Endothelial cell of umbilical vein (primary cell): Measurements from ENCODE around the gene HNRNPU. TPM values are rescaled to one million over a fixed set of nuclear protein-coding genes. Genes with fewer than 3 reads are reported as not detected.
A peak's percentile ranks its signal among the peaks of the same experiment; 100 is the strongest.

Experiments used
- BruUV-seq: library from RNA; stranded (reverse); fragments of 400-500 nt; replicated peaks from 2 replicates; lab custom pipeline; 2021; lab: Mats Ljungman, UMichigan
- CTCF ChIA-PET: fragments of 300-600, 350-600 bp; sonication (Branson Sonifier 250); formaldehyde crosslinking; loops from one replicate; lab custom pipeline; 2021; ENCODE audit warnings: antibody characterized with exemption, inconsistent platforms; lab: Charles Lee
- POLR2A ChIA-PET: fragments of 300-600, 350-600 bp; sonication (Branson Sonifier 250); formaldehyde crosslinking; loops from one replicate; lab custom pipeline; 2021; ENCODE audit warnings: antibody characterized with exemption, inconsistent platforms; lab: Charles Lee
- DNase-seq: peaks from one replicate; pipeline ENCODE4 v3.0.0-alpha.2; 2011; ENCODE audit warnings: low read depth, low spot score
- FAIRE-seq: peaks from 2 replicates; lab custom pipeline; 2011; peaks lifted over from hg19 to GRCh38; lab: Jason Lieb, UNC
- H2AFZ ChIP-seq: 2 replicates; pipeline ENCODE4 v1.6.0; 2012; ENCODE audit warnings: low read depth, low read length, control low read depth, inconsistent platforms
- H3K27ac ChIP-seq: 2 replicates; pipeline ENCODE4 v1.5.1; 2011; ENCODE audit warnings: low read depth, mild to moderate bottlenecking, control low read depth, low read length, moderate library complexity; ENCODE audit not compliant: insufficient read depth
- H3K27me3 ChIP-seq, 2 experiments: 2 replicates each; pipeline versions ENCODE4 v1.6.0 to v1.6.1; 2011; ENCODE audit warnings: low read length in 2 of 2, mixed read lengths in 1 of 2; ENCODE audit not compliant: control insufficient read depth in 2 of 2, insufficient read depth in 2 of 2
- H3K36me3 ChIP-seq, 2 experiments: 2 replicates in 1 of 2; 3 replicates in 1 of 2; pipeline ENCODE4 v1.5.1; 2011; ENCODE audit warnings: low read length in 2 of 2, mild to moderate bottlenecking in 1 of 2, moderate library complexity in 1 of 2; ENCODE audit not compliant: control insufficient read depth in 2 of 2, insufficient read depth in 2 of 2; ENCODE audit errors: extremely low read depth in 1 of 2
- H3K4me1 ChIP-seq: 3 replicates; pipeline ENCODE4 v1.5.1; 2011; ENCODE audit warnings: mild to moderate bottlenecking, low read length; ENCODE audit not compliant: control insufficient read depth, insufficient read depth; ENCODE audit errors: extremely low read depth
- H3K4me2 ChIP-seq: 2 replicates; pipeline ENCODE4 v1.6.1; 2011; ENCODE audit warnings: low read length, control low read depth, mixed read lengths; ENCODE audit not compliant: insufficient read depth
- H3K4me3 ChIP-seq, 3 experiments: fragments of 200-600 bp in 1 of 3; sonication (generic), shearing (Covaris generic) in 1 of 3; replicated peaks in 1 of 3; 2 replicates each; pipeline ENCODE4 v1.5.1; 2011 to 2016; ENCODE audit warnings: control low read depth in 3 of 3, low read length in 3 of 3, mild to moderate bottlenecking in 2 of 3, inconsistent platforms in 1 of 3, low read depth in 1 of 3, moderate library complexity in 1 of 3; ENCODE audit not compliant: insufficient read depth in 1 of 3
- H3K79me2 ChIP-seq: 2 replicates; pipeline ENCODE4 v1.6.0; 2012; ENCODE audit warnings: low read length, inconsistent platforms; ENCODE audit not compliant: control insufficient read depth, insufficient read depth
- H3K9ac ChIP-seq: replicated peaks from 2 replicates; pipeline ENCODE3; 2011; ENCODE audit warnings: low read length, control low read depth; ENCODE audit not compliant: insufficient read depth; ENCODE audit errors: extremely low read depth
- H3K9me1 ChIP-seq: replicated peaks from 3 replicates; pipeline ENCODE4 v1.6.0; 2011; ENCODE audit warnings: mild to moderate bottlenecking, low read length; ENCODE audit not compliant: control insufficient read depth, insufficient read depth; ENCODE audit errors: extremely low read depth
- H3K9me3 ChIP-seq: replicated peaks from 2 replicates; pipeline ENCODE4 v1.5.1; 2012; ENCODE audit warnings: low read length, inconsistent platforms; ENCODE audit not compliant: control insufficient read depth, insufficient read depth
- H4K20me1 ChIP-seq: replicated peaks from 2 replicates; pipeline ENCODE3; 2011; ENCODE audit warnings: mild to moderate bottlenecking, low read length; ENCODE audit not compliant: control insufficient read depth, insufficient read depth; ENCODE audit errors: extremely low read depth
- CTCF ChIP-seq, 2 donors: IDR thresholded peaks; 1 replicate in 1 of 2; 2 replicates in 1 of 2; pipeline ENCODE4 v1.5.1; 2011; ENCODE audit warnings: low read length in 2 of 2, mild to moderate bottlenecking in 2 of 2, moderate library complexity in 2 of 2, control low read depth in 1 of 2, inconsistent platforms in 1 of 2, low read depth in 1 of 2; ENCODE audit not compliant: insufficient read depth in 1 of 2; ENCODE audit errors: extremely low read depth in 1 of 2
- EZH2 ChIP-seq: IDR thresholded peaks from 2 replicates; pipeline ENCODE4 v1.6.1; 2012; ENCODE audit warnings: borderline replicate concordance, low read depth, mild to moderate bottlenecking, moderate library complexity, low read length, inconsistent platforms; ENCODE audit not compliant: severe bottlenecking
- FOS ChIP-seq: IDR thresholded peaks from 2 replicates; pipeline ENCODE4 v1.6.1; 2011; ENCODE audit warnings: mild to moderate bottlenecking, low read length, moderate library complexity, borderline replicate concordance; ENCODE audit not compliant: insufficient read depth
- GATA2 ChIP-seq: IDR thresholded peaks from 2 replicates; pipeline ENCODE4 v1.7.0; 2011; ENCODE audit warnings: low read depth, mild to moderate bottlenecking, moderate library complexity, mixed read lengths, low read length; ENCODE audit not compliant: insufficient read length, insufficient read depth
- JUN ChIP-seq: IDR thresholded peaks from 2 replicates; pipeline ENCODE4 v1.6.1; 2011; ENCODE audit warnings: borderline replicate concordance, low read depth; ENCODE audit not compliant: insufficient read length, insufficient read depth
- MAX ChIP-seq: IDR thresholded peaks from 2 replicates; pipeline ENCODE4 v1.6.1; 2011; ENCODE audit not compliant: insufficient read depth, insufficient read length
- MYC ChIP-seq: IDR thresholded peaks from one replicate; pipeline ENCODE4 v1.6.1; 2011; ENCODE audit warnings: mild to moderate bottlenecking, low read depth, low read length
- POLR2A ChIP-seq: IDR thresholded peaks from 2 replicates; pipeline ENCODE4 v1.6.1; 2012; ENCODE audit warnings: low read depth, mild to moderate bottlenecking, control low read depth, low read length
- dilution Hi-C: fragments of 300-500 bp; cut with MboI; formaldehyde crosslinking; loops from one replicate; pipeline ENCODE4 v1.15.0; 2019; ENCODE audit warnings: low sequenced_read_pairs; ENCODE audit not compliant: extremely low pct_ligation_motif_present
- intact Hi-C: fragments of 100-400 bp; cut with micrococcal nuclease; formaldehyde crosslinking; loops from one replicate; pipeline ENCODE4 v1.10.0; 2022
- polyA plus RNA-seq, 4 experiments: library from polyadenylated mRNA; depleted of rRNA in 3 of 4; stranded (reverse) in 3 of 4; unstranded in 1 of 4; fragments of >200 nt; gene quantifications; 2 replicates each; pipeline versions ENCODE4 v1.2.1 to v1.2.3, GENCODE V29; 2011 to 2012; ENCODE audit warnings: missing spikeins in 1 of 4
- total RNA-seq: library from RNA; stranded (reverse); gene quantifications from 2 replicates; pipeline ENCODE4 v1.2.3, GENCODE V29; 2021

Gene HNRNPU
- total and polyA plus RNA-seq, 2 donors (not counting 3 experiments of a cell fraction or from before 2014, with no cell fraction given), result 68.7 to 417 TPM

DNA sequence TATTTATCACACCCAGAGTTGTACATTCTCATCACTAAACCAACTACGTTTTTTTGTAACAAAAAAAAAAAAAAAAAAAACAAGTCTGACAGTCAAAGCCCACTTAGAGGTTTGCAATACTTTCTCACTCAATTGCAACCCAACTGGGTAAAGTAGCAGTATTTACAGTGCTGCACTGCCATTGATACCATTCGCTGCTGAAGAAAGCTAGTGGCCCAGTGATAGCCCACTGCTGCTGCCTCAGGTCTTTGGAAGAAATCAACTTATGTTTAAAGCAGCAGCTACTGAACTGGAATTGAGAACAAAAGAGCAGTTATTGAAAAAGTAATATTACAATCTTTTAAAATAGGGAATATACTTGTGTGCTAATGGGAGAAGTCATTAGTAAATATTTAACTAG, 2.7 kb downstream of the HNRNPU start:
- intact Hi-C loops, result loop anchor here (1.0 kb wide), 1 partner anchor 7 kb away; no protein-coding TSS in a partner anchor
- Histone ChIP-seq H3K9me3 (no peaks in the 10 kb centered on the region), H2AFZ (no peak overlapping the region), H3K4me1 (peaks cover 30% of the 10 kb centered on the region), H3K9ac (peak overlapping the region; percentile 92), H3K9me1 (no peaks in the 10 kb centered on the region), H3K4me3 (peak overlapping the region; percentile 86 to 97 (median 96)), H3K36me3 (peaks cover 12 to 43% of the 10 kb centered on the region in 2 experiments), H3K27me3 (no peaks in the 10 kb centered on the region), H3K79me2 (peaks cover 74% of the 10 kb centered on the region), H4K20me1 (peaks cover 27% of the 10 kb centered on the region), H3K27ac (no peak overlapping the region), H3K4me2 (peak overlapping the region; percentile 94)
- DNase-seq (peak; percentile 18), FAIRE-seq (no peak)
- BruUV-seq, result no TSS peak
- dilution Hi-C loops, result no loop called here
- POLR2A ChIA-PET, result interaction anchor here (0.6 to 4.0 kb wide), 5 partner anchors 9 to 185 kb away, joined by 3 to 26 read pairs (median 7); partner anchors contain the start of gene COX20
- CTCF ChIA-PET, result interaction anchor here (0.7 to 6.6 kb wide), 7 partner anchors 11 to 181 kb away, joined by 3 to 104 read pairs (median 15); partner anchors contain the start of gene COX20
- TF ChIP-seq EZH2 (no peak), POLR2A (no peak), CTCF (IDR thresholded peaks at IDR 0.05; ENCODE audit: extremely low read depth in 1 of 2, insufficient read depth in 1 of 2, low read depth in 1 of 2, low read length in 2 of 2) (no peak), GATA2 (no peak), FOS (no peak), MYC (no peak), JUN (no peak), MAX (no peak)
